Kidney epithelial cell (primary cell): ENCODE results near the gene SAMD11. TPM values are rescaled to one million over a fixed set of nuclear protein-coding genes. Genes with fewer than 3 reads are reported as not detected.
"Not testable (repeated sequence)": the region's sequence is repeated elsewhere in the genome, so short reads cannot be mapped to it uniquely, and the experiment has no call there.

ENCODE experiments used
- DNase-seq: peaks from one replicate; pipeline ENCODE4 v3.0.0-alpha.2; 2010; ENCODE audit warnings: low read depth
- H3K27me3 ChIP-seq: 2 replicates; pipeline ENCODE4 v1.6.0; 2011; ENCODE audit warnings: low read length; ENCODE audit not compliant: control insufficient read depth, insufficient read depth
- H3K36me3 ChIP-seq: 2 replicates; pipeline ENCODE4 v1.5.1; 2011; ENCODE audit warnings: low read length; ENCODE audit not compliant: control insufficient read depth, insufficient read depth
- H3K4me3 ChIP-seq: 2 replicates; pipeline ENCODE4 v1.5.1; 2011; ENCODE audit warnings: low read depth, mild to moderate bottlenecking, control low read depth, low read length
- CTCF ChIP-seq: IDR thresholded peaks from 2 replicates; pipeline ENCODE4 v1.5.1; 2011; ENCODE audit warnings: mild to moderate bottlenecking, moderate library complexity, low read length, control low read depth, inconsistent platforms; ENCODE audit not compliant: insufficient read depth, poor library complexity, severe bottlenecking
- total RNA-seq: library from RNA; depleted of rRNA; stranded (reverse); fragments of >200 nt; gene quantifications from 2 replicates; pipeline ENCODE4 v1.2.3, GENCODE V29; 2015

Gene SAMD11
- total RNA-seq, 1 donor from 2014 or later = 2.3 TPM

GRCh38 chr1:886760-887159, 37.0 kb upstream of the SAMD11 start:
- TF ChIP-seq CTCF = no peak
- no peak for DNase-seq
- H3K36me3 ChIP-seq = no peaks in the 10 kb centered on the region
- peaks cover 16% of the 10 kb centered on the region for H3K27me3 ChIP-seq
- no peak overlapping the region for H3K4me3 ChIP-seq

GRCh38 chr1:888297-888696, 35.4 kb upstream of the SAMD11 start:
- peaks cover 16% of the 10 kb centered on the region for H3K27me3 ChIP-seq
- no peaks in the 10 kb centered on the region for H3K36me3 ChIP-seq
- TF ChIP-seq CTCF = no peak

GRCh38 chr1:889774-890173, 33.9 kb upstream of the SAMD11 start:
- not testable (repeated sequence) for H3K36me3 ChIP-seq, H3K4me3 ChIP-seq, DNase-seq
- H3K27me3 ChIP-seq = peaks cover 16% of the 10 kb centered on the region

More at GRCh38 chr1:888297-888696, 35.4 kb upstream of the SAMD11 start:
- no peak for DNase-seq
- no peak overlapping the region for H3K4me3 ChIP-seq

GRCh38 chr1:890234-890633, 33.5 kb upstream of the SAMD11 start:
- not testable (repeated sequence) for H3K4me3 ChIP-seq, DNase-seq, H3K36me3 ChIP-seq
- peaks cover 16% of the 10 kb centered on the region for H3K27me3 ChIP-seq

GRCh38 chr1:890661-891060, 33.1 kb upstream of the SAMD11 start:
- TF ChIP-seq CTCF = no peak
- no peak overlapping the region for H3K4me3 ChIP-seq

GRCh38 chr1:897226-897625, 26.5 kb upstream of the SAMD11 start:
- no peak overlapping the region for H3K4me3 ChIP-seq
- peaks cover 10% of the 10 kb centered on the region for H3K27me3 ChIP-seq
- no peak for TF ChIP-seq CTCF
- no peak for DNase-seq
- H3K36me3 ChIP-seq = no peaks in the 10 kb centered on the region

More at GRCh38 chr1:890661-891060, 33.1 kb upstream of the SAMD11 start:
- Histone ChIP-seq H3K36me3 (no peaks in the 10 kb centered on the region), H3K27me3 (peaks cover 16% of the 10 kb centered on the region)
- DNase-seq = no peak

- DNase-seq, H3K36me3 ChIP-seq, H3K27me3 ChIP-seq, H3K4me3 ChIP-seq: not testable (repeated sequence)
Measured at GRCh38 chr1:897951-898350, 25.8 kb upstream of the SAMD11 start.
